Stimulated activated CD4-positive, alpha-beta T cell treated with anti-CD3 and anti-CD28 coated beads, Interleukin-1b, Interleukin-23, amount 100 ng/mL, for 48 hours (primary cell): ENCODE data around the gene MACROD2.

Experiments used
- DNase-seq: peaks from one replicate; pipeline ENCODE4 v3.0.0-alpha.2; 2020

MACROD2 gene

DNA sequence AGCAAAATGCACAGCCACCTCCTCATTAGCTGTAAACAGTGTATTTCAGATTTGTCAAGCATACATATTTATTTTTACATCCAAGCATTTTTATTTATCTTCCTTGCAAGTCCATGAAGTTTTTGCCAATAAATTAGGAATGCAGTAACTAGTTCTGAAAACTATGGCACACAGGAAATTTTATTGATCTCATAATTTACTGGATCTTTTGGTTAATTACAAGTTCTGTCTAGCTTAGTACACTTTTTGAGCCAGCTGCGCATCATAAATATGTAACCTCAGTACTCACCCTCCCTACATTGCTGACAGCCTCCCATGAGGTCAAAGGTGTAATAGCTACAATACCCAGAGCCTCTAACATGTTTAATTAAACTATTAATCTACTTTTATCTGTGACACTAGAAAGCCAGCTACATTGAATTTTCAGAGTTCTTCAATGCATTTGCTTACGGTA is 1679.8 kb downstream of the MACROD2 start:
- no peak for DNase-seq

DNA sequence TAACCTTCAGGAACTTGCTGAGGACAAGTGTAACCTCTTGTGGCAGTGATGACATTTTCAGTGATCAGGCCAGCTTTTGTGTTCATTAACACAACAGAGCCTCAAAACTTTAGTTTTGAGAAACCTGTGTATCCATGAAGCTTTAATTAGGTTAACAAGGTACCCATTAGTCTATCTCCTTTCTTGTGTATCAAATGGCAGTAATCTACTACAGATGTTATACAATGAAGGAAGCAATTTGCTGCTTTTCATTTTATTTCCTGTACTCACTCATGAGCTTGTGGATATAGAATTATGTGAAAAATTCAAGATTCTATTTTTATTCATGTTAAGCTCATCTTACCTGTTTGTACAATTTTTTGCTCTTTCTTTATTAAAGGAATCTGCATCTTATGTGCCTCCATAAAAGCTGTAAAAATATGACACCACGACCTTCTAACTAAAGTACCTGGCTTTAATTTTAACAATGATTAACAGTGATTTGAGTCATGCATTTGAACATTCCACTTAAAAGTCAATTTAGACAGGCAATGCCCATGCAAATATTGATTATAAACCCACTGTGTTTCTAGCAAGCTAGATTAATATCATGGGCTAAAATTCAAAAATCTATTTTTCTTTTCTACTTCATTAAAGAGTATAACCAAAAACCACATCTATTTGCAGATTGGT is 1680.6 kb downstream of the MACROD2 start:
- DNase-seq, result no peak

DNA sequence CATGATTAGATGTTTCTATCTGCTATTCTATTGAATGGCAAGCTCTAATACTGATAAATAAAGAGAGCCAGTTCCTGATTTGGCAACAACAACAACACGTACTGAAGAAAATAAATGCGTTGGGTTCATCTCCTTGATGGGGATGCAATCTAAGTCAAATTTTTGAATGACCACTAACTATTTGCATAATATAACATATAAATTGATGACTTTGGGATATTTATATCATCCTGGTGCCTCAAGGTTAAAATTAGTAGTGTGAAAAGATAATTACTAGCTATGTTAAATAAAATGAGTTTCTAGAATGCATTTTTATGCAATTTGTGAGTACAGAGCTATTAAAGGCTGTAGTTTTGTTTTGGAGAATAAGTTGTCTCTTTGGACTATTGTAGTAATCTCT is 1681.5 kb downstream of the MACROD2 start:
- DNase-seq, result no peak

DNA sequence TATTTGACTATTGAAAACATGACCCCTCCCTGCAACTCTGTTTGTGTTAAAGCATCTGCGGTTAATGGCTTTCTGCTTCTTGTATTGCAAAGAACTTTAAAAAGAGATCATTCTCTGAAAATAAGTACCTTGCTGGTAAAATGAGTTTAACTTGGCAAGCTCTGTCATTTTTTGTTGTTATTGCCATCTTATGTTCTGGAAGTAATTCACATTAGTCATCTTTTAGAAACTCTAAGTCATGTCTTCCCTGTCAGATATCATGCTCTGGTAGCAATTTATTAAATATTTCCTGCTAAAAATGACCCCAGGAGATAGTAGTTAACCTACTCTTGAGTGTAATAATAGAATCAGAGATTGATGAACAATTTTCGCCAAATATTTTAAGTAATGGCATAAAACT is 1687.4 kb downstream of the MACROD2 start:
- DNase-seq, result no peak

DNA sequence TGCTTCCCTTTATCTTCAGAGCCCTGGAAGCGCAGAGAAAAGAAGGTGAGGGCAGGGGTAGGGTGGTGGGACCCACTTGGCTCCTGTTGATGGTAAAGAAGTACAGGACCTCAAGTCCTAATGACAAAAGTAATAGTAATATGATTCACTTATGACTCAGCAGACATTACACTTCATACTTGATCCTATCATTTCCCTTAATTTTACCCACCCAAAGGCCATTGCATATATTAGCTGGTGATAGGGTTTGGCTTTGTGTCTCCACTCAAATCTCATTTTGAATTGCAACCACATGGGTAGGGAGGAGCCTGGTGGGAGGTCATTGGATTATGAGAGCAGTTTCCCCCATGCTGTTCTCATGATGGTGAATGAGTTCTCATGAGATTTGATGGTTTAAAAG is 1697.3 kb downstream of the MACROD2 start:
- DNase-seq, result no peak

DNA sequence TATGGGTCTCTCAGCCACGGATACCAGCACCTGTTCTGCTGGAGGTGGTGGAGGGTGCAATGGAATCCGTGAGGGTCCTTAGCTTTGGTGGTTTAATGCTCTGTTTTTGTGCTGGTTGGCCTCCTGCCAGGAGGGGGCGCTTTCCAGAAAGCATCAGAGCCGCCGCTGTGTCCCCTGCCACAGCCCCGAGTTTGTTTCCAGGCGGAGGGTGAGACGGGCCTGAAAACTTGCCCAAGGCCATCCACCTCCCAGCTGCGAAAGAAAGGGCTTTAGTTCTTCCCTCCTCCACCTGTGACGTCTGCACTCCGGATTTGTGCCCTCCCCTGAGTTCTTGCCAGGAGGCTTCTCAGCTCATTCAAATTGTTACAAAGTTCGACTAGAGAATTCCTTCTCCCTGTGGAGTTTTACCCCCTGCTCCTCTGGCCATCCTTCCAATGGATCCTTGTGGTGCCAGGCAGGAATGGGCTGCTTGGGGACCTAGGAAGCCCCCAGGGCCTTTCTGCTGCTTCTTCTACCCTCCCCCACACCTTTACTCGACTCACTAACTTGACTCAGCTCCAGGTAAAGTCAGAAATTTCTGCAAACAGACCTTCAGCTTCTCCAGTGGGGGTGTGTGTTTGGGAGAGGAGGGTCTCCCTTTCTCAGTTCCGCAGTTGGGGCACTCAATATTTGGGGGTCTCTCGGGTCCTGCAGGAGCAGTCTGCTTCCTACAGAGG is 1704.3 kb downstream of the MACROD2 start:
- DNase-seq, result no peak

DNA sequence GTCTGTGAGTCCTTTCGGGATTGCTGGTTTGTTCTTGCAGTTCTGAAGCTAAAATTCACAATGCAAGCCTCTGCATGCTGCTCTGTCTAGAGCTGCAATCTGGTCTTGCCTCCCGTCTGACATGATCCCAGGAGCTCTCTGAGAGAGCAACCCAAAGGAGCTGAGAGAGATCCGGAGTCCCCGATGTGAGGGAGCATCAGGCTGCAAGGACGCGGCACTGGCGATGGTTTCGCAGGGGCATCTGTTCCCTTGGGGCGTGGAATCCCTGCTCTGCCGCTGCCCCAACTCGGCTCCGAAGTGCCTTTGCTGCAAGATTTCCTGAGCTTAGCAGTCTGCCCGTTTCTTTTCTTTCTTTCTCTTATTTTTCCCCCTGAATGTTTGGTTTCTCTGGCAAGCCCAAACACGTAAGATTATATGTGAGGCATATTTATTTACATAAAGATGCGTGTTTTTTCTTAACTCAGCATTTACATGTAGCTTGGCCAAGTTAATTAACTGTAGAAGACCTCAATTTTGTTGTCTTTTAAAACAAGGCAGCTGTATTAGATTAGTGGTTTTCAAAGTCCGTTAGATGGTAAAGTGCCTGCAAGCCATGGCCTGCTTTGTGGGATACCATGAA is 1704.9 kb downstream of the MACROD2 start:
- no peak for DNase-seq

DNA sequence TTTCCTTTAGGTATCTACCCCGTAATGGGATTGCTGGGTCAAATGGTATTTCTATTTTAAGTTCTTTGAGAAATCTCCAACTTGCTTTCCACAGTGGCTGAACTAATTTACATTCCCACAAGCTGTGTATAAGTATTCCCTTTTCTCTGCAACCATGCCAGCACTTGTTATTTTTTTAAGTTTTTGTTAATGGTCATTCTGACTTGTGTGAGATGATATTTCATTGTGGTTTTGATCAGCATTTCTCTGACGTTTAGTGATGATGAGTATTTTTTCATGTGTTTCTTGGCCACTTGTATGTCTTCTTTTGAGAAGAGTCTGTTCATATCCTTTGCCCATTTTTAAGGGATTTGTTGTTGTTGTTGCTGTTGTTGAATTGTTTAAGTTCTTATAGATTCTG is 1706.8 kb downstream of the MACROD2 start:
- DNase-seq, result no peak

DNA sequence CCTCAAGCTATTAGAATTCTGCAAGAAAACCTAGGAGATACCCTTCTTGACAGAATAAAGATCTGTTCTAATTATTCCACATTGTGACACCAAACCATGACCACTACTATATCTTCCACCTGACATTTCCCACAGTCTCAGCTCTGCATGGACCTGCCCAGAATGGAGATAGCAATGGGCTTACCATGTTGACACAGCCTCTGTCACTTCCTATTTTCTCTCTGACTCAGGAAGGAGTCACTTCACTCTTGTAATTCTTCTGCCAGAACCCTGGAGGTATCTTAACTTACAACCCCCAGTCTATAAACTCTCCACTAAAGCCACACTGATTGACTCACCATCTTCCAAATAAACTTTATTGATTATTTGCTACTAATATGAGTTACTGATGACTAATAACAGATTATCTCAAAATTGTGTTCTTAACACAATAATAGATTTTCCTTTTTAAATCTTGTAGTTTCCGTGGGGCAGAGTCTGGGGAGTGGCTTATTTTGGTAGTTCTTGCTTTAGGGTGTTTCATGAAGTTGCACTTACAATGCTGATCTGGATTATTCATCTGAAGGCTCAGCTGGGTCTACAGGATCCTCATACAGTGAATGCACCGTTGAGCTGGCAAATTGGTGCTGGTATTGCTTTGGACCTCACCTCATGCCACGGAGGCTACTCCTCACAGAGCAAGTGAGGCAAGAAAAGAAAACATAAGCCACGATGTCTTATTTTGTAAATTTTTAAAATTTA is 1708.0 kb downstream of the MACROD2 start:
- DNase-seq, result no peak

DNA sequence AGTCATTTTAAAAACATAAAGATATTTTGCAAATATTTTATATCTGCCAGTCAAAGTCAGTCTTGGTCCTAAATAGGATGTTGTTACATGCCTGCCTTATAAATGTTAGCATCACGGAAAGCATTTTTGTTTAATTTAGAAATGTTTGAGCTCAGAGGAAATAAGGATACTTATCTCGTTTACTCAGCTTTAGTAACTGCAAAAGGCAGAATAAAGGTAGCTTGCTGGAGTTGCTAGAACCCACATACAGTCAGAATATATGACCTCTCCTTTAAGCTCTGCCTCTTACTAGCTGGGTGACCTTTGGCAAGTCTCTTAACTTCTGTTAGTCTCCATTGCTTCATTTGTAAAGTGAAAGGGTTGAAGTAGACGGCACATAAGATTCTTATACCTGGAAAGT is 1710.7 kb downstream of the MACROD2 start:
- DNase-seq, result no peak

DNA sequence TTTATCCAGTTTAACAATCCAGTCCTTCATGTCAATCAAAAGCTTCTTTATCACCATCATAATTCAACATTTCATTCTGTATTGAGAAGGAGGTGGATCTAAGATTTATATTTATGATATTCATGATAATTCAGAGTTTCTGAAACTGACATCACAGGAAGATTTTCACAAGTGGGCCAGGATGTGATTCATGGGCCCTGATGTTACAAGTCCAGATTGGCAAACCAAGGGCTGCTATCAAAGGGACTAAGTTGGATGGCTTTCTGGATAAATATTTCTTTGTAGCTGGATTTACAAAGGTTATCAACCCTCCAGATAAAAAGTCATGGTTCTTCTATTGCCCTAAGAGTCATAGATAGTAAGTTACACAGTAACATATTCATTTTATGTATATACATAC is 1711.4 kb downstream of the MACROD2 start:
- no peak for DNase-seq

DNA sequence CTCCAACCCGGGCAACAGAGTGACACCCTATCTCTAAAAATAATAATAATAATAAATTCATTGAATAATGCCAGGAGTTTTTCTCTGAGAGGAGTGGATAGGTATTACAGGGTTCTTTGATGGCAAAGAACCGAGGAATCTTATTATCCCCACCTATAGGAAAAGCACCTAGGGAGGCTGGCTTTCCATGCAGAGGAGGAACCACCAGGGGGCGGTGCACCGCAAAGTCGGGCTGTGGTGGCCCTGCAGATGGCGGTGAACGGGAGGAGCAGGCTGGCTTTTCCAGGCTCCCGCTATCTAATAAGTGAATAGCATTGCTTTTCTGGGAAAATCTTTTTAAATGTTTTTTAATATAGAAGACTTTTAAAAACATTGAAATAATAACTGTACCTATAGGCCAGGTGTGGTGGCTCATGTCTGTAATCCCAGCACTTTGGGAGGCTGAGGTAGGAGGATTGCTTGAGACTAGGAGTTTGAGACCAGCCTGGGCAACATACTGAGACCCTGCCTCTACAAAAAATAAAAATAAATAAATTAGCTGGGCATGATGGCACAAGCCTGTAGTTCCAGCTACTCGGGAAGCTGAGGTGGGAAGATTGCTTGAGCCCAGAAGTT is 1713.8 kb downstream of the MACROD2 start:
- DNase-seq, result peak; percentile 16

DNA sequence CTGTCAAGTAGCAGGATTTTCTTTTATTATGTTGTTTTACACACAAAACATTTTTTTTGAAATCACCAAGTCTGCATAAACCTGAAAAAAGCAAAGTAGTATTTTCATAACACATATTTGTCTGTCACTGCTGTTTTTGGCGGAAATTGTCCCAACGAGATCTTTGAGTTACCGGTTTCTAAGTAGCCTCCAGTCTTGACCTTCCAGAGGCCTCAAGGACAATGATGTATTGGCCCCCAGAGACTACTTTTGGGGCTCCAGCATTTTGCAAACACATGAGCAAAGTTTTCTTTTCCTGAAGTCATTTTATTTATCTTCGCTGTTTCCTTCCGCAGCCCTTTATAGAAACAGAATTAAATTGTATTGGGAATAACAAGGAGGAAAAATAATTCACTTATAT is 1715.3 kb downstream of the MACROD2 start:
- DNase-seq, result no peak

DNA sequence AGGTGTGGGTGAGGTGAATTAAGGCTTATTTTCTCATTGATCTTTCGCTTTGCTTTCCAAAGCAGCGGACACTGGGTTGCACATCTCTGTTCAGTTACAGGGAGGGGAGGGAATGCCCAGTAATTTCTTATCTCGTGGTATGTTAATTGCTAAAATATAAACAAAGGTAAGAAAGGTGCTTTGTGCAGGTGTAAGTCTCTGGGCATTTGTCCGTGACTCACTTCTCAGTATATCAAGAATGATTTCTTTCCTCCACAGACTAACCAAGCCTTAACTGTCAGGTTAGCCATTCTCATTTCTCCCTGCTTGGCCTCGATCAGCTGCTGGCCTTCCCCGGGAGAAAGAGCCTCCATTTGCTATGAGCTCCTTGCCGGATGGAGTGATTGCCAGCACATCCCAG is 1715.9 kb downstream of the MACROD2 start:
- no peak for DNase-seq

DNA sequence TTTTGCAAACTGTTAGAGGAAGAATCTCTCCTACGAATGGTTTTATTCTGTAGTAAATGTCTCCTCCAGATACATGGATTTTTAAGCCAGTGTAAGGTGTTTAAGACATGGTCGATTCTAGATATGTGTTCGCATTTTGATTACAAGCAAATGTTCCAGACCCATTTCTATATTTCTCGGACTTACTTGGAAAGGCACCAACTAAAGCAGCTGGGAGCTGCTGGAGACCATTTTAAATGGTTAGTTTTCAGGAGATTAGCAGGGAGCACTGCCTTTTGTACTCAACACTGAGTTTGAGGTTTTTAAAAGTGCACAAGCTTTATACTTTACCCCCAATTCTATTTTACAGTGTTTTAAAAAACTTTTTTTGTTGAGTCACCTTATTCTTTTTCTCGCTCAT is 1720.9 kb downstream of the MACROD2 start:
- no peak for DNase-seq

DNA sequence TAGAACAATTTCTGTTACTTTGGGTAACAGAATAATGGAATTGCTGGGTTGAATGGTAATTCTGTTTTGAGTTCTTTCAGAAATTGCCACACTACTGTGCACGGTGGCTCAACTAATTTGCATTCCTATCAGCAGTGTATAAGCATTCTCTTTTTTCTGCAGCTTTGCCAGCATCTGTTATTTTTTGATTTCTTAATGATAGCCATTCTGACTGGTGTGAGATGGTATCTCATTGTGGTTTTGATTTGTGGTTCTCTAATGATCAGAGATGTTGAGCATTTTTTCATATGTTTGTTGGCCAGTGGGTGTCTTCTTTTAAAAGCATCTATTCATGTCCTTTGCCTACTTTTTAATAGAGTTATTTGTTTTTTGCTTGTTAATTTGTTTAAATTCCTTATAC is 1731.1 kb downstream of the MACROD2 start:
- DNase-seq, result no peak

DNA sequence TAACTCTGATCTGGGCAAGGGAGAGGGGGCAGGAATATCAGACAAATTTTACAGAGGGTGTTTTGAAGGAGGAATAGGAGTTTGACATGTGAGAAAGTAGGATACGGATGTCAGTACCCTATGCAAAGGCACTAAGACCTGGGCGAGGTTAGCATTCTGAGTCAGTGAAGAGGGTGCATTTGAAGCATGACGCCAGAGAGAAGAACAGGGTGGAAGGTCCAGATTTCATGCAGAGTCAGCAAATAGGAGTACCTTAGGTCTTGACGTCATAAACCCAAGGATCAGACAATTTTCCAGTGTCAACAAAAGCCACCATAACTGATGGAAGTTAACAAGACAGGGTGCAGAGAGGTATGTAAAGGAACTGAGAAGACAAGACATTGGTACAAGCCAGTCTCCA is 1738.7 kb downstream of the MACROD2 start:
- no peak for DNase-seq

DNA sequence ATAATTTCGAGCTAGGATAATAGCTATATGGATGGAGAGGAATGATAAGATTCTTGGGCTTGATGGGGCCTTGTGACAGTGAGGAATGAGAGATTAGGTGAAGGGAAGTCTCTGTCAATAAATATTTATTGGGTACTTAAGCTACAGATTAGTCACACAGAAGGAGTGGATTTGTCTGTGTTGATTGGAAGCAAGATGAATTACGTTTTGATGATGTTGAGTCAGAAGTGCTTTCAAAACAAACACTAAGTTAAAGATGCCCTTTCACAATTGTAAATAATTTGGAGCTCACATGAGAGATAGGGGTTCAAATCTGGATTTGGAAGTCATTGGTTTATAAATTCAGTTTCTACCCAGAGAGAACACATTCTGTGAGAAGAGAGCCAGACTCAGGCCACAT is 1743.7 kb downstream of the MACROD2 start:
- no peak for DNase-seq

DNA sequence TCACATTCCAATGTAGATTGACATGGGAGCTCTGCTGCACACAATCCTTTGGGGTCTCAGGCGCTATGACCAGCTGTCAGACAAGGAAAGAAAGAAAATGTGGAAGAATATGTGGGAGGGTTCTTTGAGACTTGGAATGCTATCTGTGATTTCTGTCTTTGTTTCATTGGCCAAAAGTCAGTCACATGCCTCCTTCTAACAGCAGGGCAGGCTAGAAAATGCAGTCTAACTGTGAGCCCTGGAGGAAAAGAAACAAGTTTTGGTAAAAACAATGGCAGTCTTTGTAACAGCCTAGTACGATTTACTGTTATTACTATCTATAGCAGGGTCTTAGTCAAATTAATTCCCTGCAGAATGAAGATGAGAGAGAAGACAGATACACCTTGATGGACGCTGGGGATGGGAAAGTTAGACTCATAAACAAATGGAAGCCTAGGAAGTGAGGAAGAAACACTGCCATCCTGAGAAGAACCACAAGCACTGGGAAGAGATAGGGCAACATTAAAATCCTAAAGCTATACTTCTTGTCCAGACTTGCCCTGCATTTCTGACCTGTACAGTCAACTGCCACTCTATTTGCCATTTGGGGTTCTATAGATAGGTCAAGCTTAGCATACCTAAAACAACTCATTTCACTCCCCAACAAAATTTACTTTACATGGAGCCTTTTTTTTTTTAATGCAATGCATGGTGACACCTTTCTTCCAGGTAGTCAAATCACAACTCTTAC is 1744.9 kb downstream of the MACROD2 start:
- DNase-seq, result no peak

DNA sequence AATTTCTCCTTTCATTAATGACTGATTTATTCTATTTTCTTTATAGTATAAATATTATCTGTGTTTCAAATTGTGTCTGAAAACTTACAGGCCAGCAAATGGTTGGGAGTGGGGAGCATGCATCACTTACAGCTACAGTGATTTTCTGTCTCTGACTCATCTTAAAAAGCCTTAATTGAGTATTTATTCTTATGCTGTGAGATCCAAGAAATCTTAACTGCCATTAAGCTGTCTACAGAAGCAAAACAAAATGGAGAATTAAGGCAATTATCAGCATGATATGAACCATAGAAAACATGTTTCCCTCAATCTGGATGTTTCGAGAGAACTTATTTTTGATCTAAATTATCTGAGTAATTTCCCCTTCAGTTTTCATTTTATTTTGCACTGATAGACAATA is 1746.8 kb downstream of the MACROD2 start:
- DNase-seq, result no peak

DNA sequence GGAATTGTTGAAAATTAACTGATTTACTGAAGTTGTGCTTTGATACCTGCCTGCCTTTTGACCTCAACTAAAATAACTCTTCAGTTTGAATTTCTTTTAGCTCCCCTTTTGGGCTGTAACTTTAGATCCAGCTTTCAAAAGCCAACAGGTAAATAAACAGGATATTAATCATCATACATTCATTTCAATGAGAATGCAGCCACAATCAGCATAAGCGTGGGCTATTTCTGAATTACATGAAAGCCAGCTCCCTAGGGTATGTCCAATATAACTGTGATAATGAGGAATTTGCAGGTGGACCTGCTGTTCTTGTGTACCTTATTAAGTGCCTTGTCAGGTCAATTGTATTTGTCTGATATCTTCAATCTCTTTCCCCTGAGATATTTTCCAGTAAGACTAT is 1747.3 kb downstream of the MACROD2 start:
- DNase-seq, result no peak

DNA sequence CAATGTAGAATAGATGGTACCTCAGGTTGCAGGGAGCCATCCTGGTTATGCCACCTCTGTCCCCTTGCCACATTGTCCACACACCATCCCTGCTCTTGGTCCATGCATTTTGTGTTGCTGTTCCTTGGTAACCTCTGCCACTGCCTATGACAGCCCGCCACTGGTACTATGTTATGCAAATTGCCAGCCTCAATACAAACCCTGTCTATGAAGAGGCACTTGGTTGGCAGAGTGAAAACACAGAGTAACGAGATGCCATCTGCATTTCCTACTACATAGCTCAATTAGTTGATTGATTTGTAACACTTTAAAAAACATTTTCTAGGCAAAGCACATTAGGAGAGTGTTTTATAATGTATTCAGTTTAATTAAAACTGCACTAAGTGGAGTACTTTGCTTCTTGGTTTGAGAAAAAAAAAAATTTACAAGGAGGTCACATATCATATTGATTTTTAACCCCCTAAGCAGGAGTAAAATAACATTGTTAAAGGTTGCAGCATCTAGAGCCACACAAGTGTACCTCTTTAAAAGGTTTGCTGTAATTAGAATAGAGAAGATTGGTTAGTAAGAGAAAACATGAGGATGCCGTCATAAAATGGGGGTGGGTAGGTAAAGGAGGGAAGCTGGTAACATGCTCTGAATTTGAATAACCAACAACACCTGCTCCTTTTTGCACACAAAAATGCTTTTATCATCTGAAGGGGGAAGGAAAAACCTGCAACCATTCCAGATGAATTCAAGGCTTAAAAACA is 1760.9 kb downstream of the MACROD2 start:
- no peak for DNase-seq
